Common myeloid progenitor, CD34-positive (primary cell): ENCODE results near the gene C9orf78.

Experiments
- CTCF ChIA-PET: fragments of 350-600 bp; sonication (Branson Sonifier 250); formaldehyde crosslinking; loops from one replicate; lab custom pipeline; 2021; ENCODE audit warnings: antibody characterized with exemption; lab: Charles Lee
- POLR2A ChIA-PET: fragments of 350-600 bp; sonication (Branson Sonifier 250); formaldehyde crosslinking; loops from one replicate; lab custom pipeline; 2021; ENCODE audit warnings: antibody characterized with exemption; lab: Charles Lee
- DNase-seq, 3 donors: peaks; one replicate each; pipeline versions ENCODE4 v3.0.0 to v3.0.0-alpha.2; 2013
- H3K27ac ChIP-seq, 2 experiments: 1 replicate in 1 of 2; 2 replicates in 1 of 2; pipeline ENCODE4 v1.7.0; 2013; ENCODE audit warnings: inconsistent platforms in 2 of 2, low read length in 2 of 2, mild to moderate bottlenecking in 2 of 2, low read depth in 1 of 2, moderate library complexity in 1 of 2; ENCODE audit not compliant: severe bottlenecking in 2 of 2, insufficient read depth in 1 of 2, poor library complexity in 1 of 2
- H3K27me3 ChIP-seq, 5 experiments: replicated peaks in 2 of 5; 1 replicate in 3 of 5; 2 replicates in 2 of 5; pipeline versions ENCODE4 v1.6.1 to v1.7.0; 2013; ENCODE audit warnings: low read length in 4 of 5, mild to moderate bottlenecking in 2 of 5, moderate library complexity in 2 of 5, inconsistent platforms in 1 of 5; ENCODE audit not compliant: insufficient read depth in 5 of 5, control insufficient read depth in 4 of 5
- H3K36me3 ChIP-seq, 4 experiments: 1 replicate in 2 of 4; 2 replicates in 2 of 4; pipeline versions ENCODE4 v1.6.1 to v1.7.0; 2013; ENCODE audit warnings: low read length in 3 of 4, control low read depth in 1 of 4, mild to moderate bottlenecking in 1 of 4; ENCODE audit not compliant: control insufficient read depth in 4 of 4, insufficient read depth in 4 of 4
- H3K4me1 ChIP-seq, 4 experiments: 1 replicate in 3 of 4; 2 replicates in 1 of 4; pipeline versions ENCODE4 v1.6.1 to v1.7.1; 2013; ENCODE audit warnings: low read length in 3 of 4, mild to moderate bottlenecking in 3 of 4, control low read depth in 1 of 4, inconsistent platforms in 1 of 4, moderate library complexity in 1 of 4; ENCODE audit not compliant: control insufficient read depth in 4 of 4, insufficient read depth in 4 of 4; ENCODE audit errors: control extremely low read depth in 1 of 4
- H3K4me3 ChIP-seq, 7 experiments: 1 replicate in 4 of 7; 2 replicates in 3 of 7; pipeline versions ENCODE4 v1.5.1 to v1.7.0; 2013; ENCODE audit warnings: mild to moderate bottlenecking in 7 of 7, low read length in 6 of 7, moderate library complexity in 6 of 7, inconsistent platforms in 2 of 7, low read depth in 2 of 7, control low read depth in 1 of 7; ENCODE audit not compliant: insufficient read depth in 4 of 7, control insufficient read depth in 1 of 7; ENCODE audit errors: extremely low read depth in 1 of 7
- H3K9me3 ChIP-seq, 5 experiments: 1 replicate in 4 of 5; 2 replicates in 1 of 5; pipeline versions ENCODE4 v1.6.1 to v1.7.1; 2013; ENCODE audit warnings: low read length in 4 of 5, mild to moderate bottlenecking in 2 of 5, inconsistent platforms in 1 of 5, low read depth in 1 of 5, moderate library complexity in 1 of 5; ENCODE audit not compliant: control insufficient read depth in 4 of 5, insufficient read depth in 2 of 5; ENCODE audit errors: control extremely low read depth in 1 of 5
- WGBS: methylation state at CpG from one replicate; pipeline ENCODE4 v1.1.5; 2013; ENCODE audit not compliant: insufficient coverage; 5-methylcytosine and 5-hydroxymethylcytosine counted together

The C9orf78 gene

DNA sequence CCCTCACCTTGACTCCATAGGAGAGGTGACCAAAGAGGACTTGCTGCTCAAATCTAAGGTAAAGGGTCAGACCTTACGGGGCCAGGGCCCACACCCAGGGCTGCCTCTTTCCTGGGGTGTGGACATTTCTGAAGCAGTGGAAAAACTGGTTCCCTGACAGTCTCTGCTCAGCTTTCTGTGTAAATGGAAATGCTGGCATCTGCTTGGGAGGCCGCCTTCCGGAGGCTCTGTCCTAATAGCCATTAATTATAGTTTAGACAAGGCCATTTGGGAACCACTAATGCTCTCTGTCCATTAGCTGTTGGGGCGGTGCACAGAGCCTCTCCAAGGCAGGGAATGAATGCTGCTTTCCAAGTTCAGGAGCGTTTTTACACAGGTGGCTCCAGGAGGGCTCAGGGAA is 17.5 kb upstream of the C9orf78 start:
- ChIA-PET CTCF (interaction anchor here (0.5 to 1.8 kb wide), 2 partner anchors 14 to 849 kb away, joined by 3 to 9 read pairs; no protein-coding TSS in a partner anchor), POLR2A (no interaction called here)
- WGBS, result 100% methylated on average over 5 of the region's 5 CpGs
- Histone ChIP-seq H3K9me3 (no peaks in the 10 kb centered on the region), H3K4me1 (peaks cover 0 to 10% (median 2%) of the 10 kb centered on the region in 4 experiments), H3K27me3 (no peaks in the 10 kb centered on the region), H3K27ac (no peak overlapping the region), H3K4me3 (no peak overlapping the region), H3K36me3 (peaks cover 23 to 77% (median 60%) of the 10 kb centered on the region in 4 experiments)
- no peak for DNase-seq

- Histone ChIP-seq H3K27ac (no peak overlapping the region), H3K27me3 (no peaks in the 10 kb centered on the region), H3K36me3 (peaks cover 21 to 73% (median 54%) of the 10 kb centered on the region in 4 experiments), H3K4me3 (no peak overlapping the region), H3K9me3 (no peaks in the 10 kb centered on the region), H3K4me1 (peaks cover 0 to 13% (median 4%) of the 10 kb centered on the region in 4 experiments)
- DNase-seq, result no peak
- POLR2A ChIA-PET, result no interaction called here
- WGBS, result 81% methylated on average over 5 of the region's 5 CpGs
- CTCF ChIA-PET, result interaction anchor here (0.9 to 3.8 kb wide), 4 partner anchors 8 to 27 kb away, joined by 5 to 12 read pairs (median 7); no protein-coding TSS in a partner anchor
Measured at GRCh38 chr9:129851821-129852220, 16.7 kb upstream of the C9orf78 start.

GRCh38 chr9:129850821-129851550 is 15.9 kb upstream of the C9orf78 start:
- CTCF ChIA-PET, result interaction anchor here (0.9 to 3.8 kb wide), 4 partner anchors 9 to 28 kb away, joined by 5 to 12 read pairs (median 7); no protein-coding TSS in a partner anchor
- POLR2A ChIA-PET, result no interaction called here
- Histone ChIP-seq H3K27me3 (no peaks in the 10 kb centered on the region), H3K27ac (no peak overlapping the region), H3K4me1 (peaks cover 0 to 16% (median 3%) of the 10 kb centered on the region in 4 experiments), H3K9me3 (no peaks in the 10 kb centered on the region), H3K36me3 (peaks cover 21 to 64% (median 51%) of the 10 kb centered on the region in 4 experiments), H3K4me3 (no peak overlapping the region)
- 88% methylated on average over 4 of the region's 6 CpGs for WGBS
- no peak for DNase-seq

DNA sequence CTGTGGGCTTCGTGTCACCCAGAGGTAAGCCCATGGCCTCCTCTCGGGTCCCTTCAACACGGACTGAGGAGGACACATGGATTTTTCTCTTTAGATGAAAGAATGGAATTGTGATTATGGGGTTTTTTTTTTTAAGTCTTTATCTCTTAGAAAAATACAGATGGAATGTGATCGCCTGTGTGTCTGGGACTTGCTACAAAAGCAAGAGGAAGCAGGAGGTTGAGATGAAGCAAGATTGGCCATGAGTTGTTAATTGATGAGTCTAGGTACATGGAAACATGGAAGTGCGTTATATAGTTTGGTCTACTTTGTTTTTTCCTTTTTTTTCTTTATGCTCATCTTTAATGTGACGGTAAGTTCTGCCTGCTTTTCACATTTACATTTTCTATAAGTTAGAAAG is 14.8 kb upstream of the C9orf78 start:
- no CpG with 5 or more reads among the region's 6 CpGs for WGBS
- CTCF ChIA-PET, result interaction anchor here (3.8 kb wide), 1 partner anchor 29 kb away, joined by 12 read pairs; no protein-coding TSS in a partner anchor

DNA sequence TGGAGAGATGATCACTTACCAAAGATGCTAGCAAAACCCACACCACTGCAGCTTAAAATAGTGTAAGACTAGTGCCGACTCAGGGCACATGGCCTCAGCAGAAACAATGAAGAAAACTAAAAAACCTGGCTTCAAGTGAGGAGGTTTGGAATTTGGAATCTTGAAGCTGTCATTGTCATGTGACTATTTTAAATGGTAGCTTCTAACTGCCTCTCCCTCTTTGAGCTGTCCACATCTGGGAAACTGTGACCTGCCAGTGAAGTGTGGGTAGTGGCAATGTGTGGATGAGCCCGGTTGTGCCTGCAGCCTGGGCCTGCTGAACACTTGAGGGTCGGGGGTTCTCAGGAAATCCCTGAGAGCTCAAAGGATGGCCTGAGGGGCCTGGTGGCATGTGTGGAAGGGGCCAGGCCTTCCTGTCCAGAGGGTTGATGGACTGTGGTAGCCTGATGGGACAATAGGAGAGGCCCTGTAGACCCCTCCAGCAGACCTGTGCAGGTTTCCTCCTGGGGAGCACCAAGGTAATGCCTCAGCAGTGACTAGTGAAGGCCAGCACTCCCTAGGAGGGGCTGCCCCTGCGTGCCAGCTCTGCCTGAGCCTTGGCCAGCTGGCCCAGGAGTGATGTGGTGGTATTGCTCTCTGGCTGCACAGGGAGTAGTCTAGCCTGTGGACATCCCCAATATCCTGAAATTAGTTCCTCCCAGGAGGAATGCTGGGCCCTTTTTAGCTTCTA is 13.8 kb upstream of the C9orf78 start:
- ChIA-PET CTCF (interaction anchor here (1.0 to 3.8 kb wide), 3 partner anchors 10 to 30 kb away, joined by 3 to 12 read pairs (median 3); no protein-coding TSS in a partner anchor), POLR2A (interaction anchor here (0.8 to 1.0 kb wide), 3 partner anchors 13 to 37 kb away, joined by 3 to 4 read pairs (median 3); partner anchors contain the start of genes C9orf78 and USP20)
- peaks cover 4 to 21% (median 10%) of the 10 kb centered on the region in 4 experiments for H3K4me1 ChIP-seq
- H3K36me3 ChIP-seq, result peaks cover 13 to 45% (median 36%) of the 10 kb centered on the region in 4 experiments
- H3K27ac ChIP-seq, result no peak overlapping the region
- no peaks in the 10 kb centered on the region for H3K27me3 ChIP-seq
- H3K4me3 ChIP-seq, result no peak overlapping the region
- WGBS, result 85% methylated on average over 2 of the region's 4 CpGs
- no peak for DNase-seq
- no peaks in the 10 kb centered on the region for H3K9me3 ChIP-seq

More for the DNA sequence above, 14.8 kb upstream of the C9orf78 start:
- POLR2A ChIA-PET, result no interaction called here
- Histone ChIP-seq H3K27ac (no peak overlapping the region), H3K36me3 (peaks cover 18 to 55% (median 44%) of the 10 kb centered on the region in 4 experiments), H3K4me3 (no peak overlapping the region), H3K4me1 (peaks cover 4 to 20% (median 9%) of the 10 kb centered on the region in 4 experiments), H3K9me3 (no peaks in the 10 kb centered on the region), H3K27me3 (no peaks in the 10 kb centered on the region)
- no peak for DNase-seq

GRCh38 chr9:129845373-129845772 is 10.3 kb upstream of the C9orf78 start:
- CTCF ChIA-PET, result interaction anchor here (1.0 to 2.5 kb wide), 4 partner anchors 10 to 33 kb away, joined by 3 to 6 read pairs (median 4); no protein-coding TSS in a partner anchor
- DNase-seq, result no peak
- POLR2A ChIA-PET, result interaction anchor here (1.2 kb wide), 1 partner anchor 9 kb away, joined by 4 read pairs; no protein-coding TSS in a partner anchor
- no CpG with 5 or more reads among the region's 2 CpGs for WGBS
- H3K9me3 ChIP-seq, result no peaks in the 10 kb centered on the region
- no peaks in the 10 kb centered on the region for H3K27me3 ChIP-seq
- peaks cover 6 to 26% (median 10%) of the 10 kb centered on the region in 4 experiments for H3K36me3 ChIP-seq
- H3K4me3 ChIP-seq, result peak overlapping the region in 2 of 7 experiments; percentile 11 to 26
- peak overlapping the region in 1 of 2 experiments; percentile 61 for H3K27ac ChIP-seq
- H3K4me1 ChIP-seq, result peaks cover 4 to 21% (median 10%) of the 10 kb centered on the region in 4 experiments
